ENCODE measurements around the gene LYZL6.

Gene LYZL6

DNA sequence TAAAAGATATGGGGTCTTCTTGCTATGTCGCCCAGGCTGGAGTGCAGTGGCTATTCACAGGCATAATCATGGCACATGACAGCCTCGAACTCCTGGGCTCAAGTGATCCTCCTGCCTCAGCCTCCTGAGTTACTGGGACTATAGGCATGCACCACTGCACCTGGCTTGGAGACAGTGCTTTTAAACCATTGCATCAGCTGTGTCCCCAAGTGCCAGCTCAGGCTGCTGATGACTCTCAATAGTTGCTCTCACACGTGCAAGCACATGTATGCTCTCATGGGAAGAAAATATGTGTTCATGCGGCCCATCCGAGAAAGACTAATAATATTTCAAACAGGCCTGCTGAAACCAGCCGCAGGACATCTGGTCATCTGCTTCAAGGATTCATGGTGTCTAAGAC lies 29.0 kb upstream of the LYZL6 start:
- TF ChIP-seq CTCF (IDR thresholded peaks at IDR 0.05; ENCODE audit: insufficient read depth, low read depth, low read length, missing control alignments): no peak
- no peak overlapping the region for H3K4me3 ChIP-seq (ENCODE audit: low read depth, low read length)
- DNase-seq (ENCODE audit: low read depth): no peak

GRCh38 chr17:35972066-35972465 lies 28.6 kb upstream of the LYZL6 start:
- no peak for TF ChIP-seq CTCF (IDR thresholded peaks at IDR 0.05; ENCODE audit: insufficient read depth, low read depth, low read length, missing control alignments)
- no peak overlapping the region for H3K4me3 ChIP-seq (ENCODE audit: low read depth, low read length)
- no peak for DNase-seq (ENCODE audit: low read depth)

DNA sequence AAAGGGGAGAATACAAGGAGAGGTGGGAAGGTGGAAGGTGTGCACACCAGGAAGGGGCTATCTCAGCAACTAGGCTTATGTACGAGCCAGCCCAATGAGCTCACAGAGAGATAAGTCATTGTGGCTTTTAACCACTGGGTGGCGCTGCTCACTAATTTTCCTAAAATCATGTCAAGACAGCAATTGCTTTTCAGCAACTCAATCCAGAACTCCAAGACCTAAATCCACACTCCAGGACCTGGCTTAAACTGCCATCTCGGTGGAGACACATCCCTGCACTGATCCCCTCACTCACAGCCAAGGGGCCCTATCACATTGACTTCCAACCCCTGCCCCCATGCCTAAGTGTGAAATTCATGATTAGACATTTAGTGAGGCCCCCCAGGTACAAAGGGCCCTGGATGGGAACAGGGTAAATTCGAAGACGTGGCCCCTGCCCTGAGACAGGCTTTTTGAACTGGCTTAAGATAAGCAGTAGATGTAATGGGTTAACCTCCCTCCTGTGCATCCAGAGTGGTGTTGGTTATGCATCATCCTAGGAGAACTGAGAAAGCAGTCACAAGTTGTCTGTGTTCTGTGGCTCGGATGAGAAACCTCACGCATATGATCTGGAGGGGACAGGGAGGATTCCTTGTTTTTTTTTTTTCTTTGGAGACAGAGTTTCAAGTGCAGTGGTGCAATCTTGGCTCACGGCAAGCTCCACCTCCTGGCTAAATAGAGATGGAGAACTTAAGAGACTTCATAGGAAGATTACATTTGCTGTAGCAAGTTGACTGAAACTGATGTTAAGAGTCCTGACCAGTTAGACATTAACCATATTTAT lies 26.3 kb upstream of the LYZL6 start:
- H3K4me3 ChIP-seq (ENCODE audit: low read depth, low read length): no peak overlapping the region
- peak; percentile 85 for DNase-seq (ENCODE audit: low read depth)

DNA sequence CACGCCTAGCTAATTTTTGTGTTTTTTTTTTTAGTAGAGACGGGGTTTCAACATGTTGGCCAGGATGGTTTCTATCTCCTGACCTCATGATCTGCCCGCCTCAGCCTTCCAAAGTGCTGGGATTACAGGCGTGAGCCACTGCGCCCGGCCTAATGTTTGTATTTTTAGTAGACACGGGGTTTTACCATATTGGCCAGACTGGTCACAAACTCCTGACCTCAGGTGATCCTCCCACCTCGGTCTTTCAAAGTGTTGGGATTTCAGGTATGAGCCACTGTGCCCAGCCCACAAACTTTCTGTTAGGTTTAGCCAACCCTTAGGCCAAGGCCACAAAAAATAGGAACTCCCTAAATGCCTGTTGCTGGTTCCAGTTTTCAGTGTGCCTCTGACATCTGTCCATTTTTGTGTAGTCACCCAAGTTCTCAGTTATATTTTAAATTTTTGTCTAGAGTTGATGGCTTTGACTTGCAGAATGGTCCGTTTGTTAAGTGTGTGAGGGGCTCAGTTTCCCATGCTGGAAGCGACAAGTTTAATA lies 25.1 kb upstream of the LYZL6 start:
- H3K4me3 ChIP-seq (ENCODE audit: low read depth, low read length): no peak overlapping the region
- no peak for DNase-seq (ENCODE audit: low read depth)
- no peak for TF ChIP-seq CTCF (IDR thresholded peaks at IDR 0.05; ENCODE audit: insufficient read depth, low read depth, low read length, missing control alignments)

More for the DNA sequence above, 26.3 kb upstream of the LYZL6 start:
- peak; percentile 80 for TF ChIP-seq CTCF (IDR thresholded peaks at IDR 0.05; ENCODE audit: insufficient read depth, low read depth, low read length, missing control alignments)

DNA sequence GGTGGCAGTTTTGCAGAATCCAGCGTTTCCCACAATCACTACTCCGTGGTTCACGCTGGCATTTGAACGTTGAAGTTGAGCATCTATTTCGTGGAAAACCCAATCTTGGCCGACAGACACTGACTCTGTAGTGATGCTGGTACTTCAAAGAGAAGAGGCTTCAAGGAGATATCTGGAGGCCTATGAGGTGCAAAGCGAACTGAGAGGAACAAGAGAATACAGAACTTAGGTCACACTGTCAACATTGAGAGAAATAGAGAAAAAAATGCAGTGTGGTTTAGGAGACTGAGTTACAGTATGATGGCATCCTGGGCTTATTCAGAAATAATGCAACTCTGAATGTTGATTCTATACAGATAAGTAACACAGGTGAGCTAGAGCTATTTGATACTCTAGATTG lies 21.8 kb upstream of the LYZL6 start:
- no peak overlapping the region for H3K4me3 ChIP-seq (ENCODE audit: low read depth, low read length)
- TF ChIP-seq CTCF (IDR thresholded peaks at IDR 0.05; ENCODE audit: insufficient read depth, low read depth, low read length, missing control alignments): no peak
- DNase-seq (ENCODE audit: low read depth): no peak

GRCh38 chr17:35963663-35964062 lies 20.1 kb upstream of the LYZL6 start:
- DNase-seq (ENCODE audit: low read depth): no peak
- H3K4me3 ChIP-seq (ENCODE audit: low read depth, low read length): no peak overlapping the region
- TF ChIP-seq CTCF (IDR thresholded peaks at IDR 0.05; ENCODE audit: insufficient read depth, low read depth, low read length, missing control alignments): no peak

Data from GM12865 (cell line).